Endothelial cell of umbilical vein (primary cell): Measurements from ENCODE around the gene SLC16A7.

Experiments
- EZH2 ChIP-seq: IDR thresholded peaks from 2 replicates; pipeline ENCODE4 v1.6.1; 2012; ENCODE audit warnings: borderline replicate concordance, low read depth, mild to moderate bottlenecking, moderate library complexity, low read length, inconsistent platforms; ENCODE audit not compliant: severe bottlenecking
- FOS ChIP-seq: IDR thresholded peaks from 2 replicates; pipeline ENCODE4 v1.6.1; 2011; ENCODE audit warnings: mild to moderate bottlenecking, low read length, moderate library complexity, borderline replicate concordance; ENCODE audit not compliant: insufficient read depth
- POLR2A ChIP-seq: IDR thresholded peaks from 2 replicates; pipeline ENCODE4 v1.6.1; 2012; ENCODE audit warnings: low read depth, mild to moderate bottlenecking, control low read depth, low read length
- TF ChIP-seq, protein P1 (sequence below), 2 donors: IDR thresholded peaks; 1 replicate in 1 of 2; 2 replicates in 1 of 2; pipeline ENCODE4 v1.5.1; 2011; ENCODE audit warnings: low read length in 2 of 2, mild to moderate bottlenecking in 2 of 2, moderate library complexity in 2 of 2, control low read depth in 1 of 2, inconsistent platforms in 1 of 2, low read depth in 1 of 2; ENCODE audit not compliant: insufficient read depth in 1 of 2; ENCODE audit errors: extremely low read depth in 1 of 2

DNA sequence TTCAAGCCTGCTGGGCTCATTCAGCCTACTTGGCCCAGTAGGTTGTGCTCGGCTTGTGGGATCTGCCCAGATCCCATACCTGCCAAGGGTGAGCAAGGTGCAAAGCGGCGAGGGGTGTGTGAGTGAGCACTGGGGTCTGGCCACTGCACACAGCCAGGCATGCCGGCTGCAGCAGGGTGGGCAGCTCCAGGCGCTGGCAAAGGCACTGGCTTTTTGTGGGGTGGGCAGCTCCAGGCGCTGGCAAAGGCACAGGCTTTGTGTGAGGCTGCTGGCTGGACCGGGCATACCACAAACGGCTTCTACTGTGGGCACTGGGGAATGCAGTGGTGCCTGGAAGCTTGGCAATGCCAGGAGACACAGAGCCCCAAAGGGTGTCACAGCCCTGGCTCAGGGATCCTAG lies 137.4 kb downstream of the SLC16A7 start:
- TF ChIP-seq POLR2A: no peak
- TF ChIP-seq, protein P1, sequence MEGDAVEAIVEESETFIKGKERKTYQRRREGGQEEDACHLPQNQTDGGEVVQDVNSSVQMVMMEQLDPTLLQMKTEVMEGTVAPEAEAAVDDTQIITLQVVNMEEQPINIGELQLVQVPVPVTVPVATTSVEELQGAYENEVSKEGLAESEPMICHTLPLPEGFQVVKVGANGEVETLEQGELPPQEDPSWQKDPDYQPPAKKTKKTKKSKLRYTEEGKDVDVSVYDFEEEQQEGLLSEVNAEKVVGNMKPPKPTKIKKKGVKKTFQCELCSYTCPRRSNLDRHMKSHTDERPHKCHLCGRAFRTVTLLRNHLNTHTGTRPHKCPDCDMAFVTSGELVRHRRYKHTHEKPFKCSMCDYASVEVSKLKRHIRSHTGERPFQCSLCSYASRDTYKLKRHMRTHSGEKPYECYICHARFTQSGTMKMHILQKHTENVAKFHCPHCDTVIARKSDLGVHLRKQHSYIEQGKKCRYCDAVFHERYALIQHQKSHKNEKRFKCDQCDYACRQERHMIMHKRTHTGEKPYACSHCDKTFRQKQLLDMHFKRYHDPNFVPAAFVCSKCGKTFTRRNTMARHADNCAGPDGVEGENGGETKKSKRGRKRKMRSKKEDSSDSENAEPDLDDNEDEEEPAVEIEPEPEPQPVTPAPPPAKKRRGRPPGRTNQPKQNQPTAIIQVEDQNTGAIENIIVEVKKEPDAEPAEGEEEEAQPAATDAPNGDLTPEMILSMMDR (IDR thresholded peaks at IDR 0.05; ENCODE audit: extremely low read depth in 1 of 2, insufficient read depth in 1 of 2, low read depth in 1 of 2, low read length in 2 of 2): no peak
- no peak for TF ChIP-seq EZH2
- no peak for TF ChIP-seq FOS
